ENCODE data around the gene CD163L1. TPM values are rescaled to one million over a fixed set of nuclear protein-coding genes. Genes with fewer than 3 reads are reported as not detected.

Gene CD163L1
- total and polyA plus RNA-seq, 2 of the 8 experiments (the other 6 are each of a cell fraction or from before 2014, with no cell fraction given) = 0.11 to 0.22 TPM

DNA sequence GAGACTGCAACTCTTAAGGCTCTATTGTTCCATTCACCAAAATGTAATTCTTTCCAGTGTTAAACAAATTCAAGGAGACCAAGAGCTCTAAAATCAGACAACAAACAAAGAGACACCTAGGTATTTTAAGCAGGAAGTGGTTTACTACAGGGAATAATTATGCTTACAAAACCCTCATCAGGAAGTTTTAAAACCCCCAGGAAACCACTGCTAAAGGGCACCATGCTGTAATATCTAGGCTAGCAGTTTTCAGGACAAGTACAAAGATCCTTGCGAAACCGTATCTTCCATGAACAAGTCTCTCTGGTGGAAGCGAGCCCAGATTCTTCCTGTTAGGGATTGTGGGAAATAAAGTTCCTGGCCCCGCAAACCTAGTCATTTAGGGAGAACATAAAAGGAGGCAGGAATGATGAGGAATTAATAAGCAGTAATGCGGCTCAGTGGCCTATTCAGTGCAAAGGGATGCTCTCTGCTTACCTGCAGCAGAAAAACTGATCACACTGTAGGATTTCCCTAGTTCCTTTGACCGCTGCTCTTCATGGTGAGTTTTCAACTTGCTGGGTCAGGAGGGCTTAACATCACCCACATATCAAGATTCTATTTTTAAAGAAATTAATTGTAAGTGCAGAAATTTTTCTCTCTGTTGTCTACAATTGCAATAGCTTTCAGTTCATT, 97.3 kb downstream of the CD163L1 start:
- CTCF ChIA-PET (ENCODE audit: partially characterized antibody) = interaction anchor here (0.6 kb wide), 1 partner anchor 89 kb away, joined by 3 read pairs; no protein-coding TSS in a partner anchor
- no peak overlapping the region for H3K18ac ChIP-seq (ENCODE audit: extremely low read depth, low read length)
- H4K5ac ChIP-seq (ENCODE audit: insufficient read length, low read depth, low read length) = no peak overlapping the region
- POLR2A ChIA-PET (ENCODE audit: partially characterized antibody) = no interaction called here
- no peaks in the 10 kb centered on the region for H3K4me1 ChIP-seq (replicated peaks in 1 of 4; ENCODE audit: control insufficient read depth in 3 of 4, insufficient read depth in 4 of 4, low read length in 3 of 4)
- DNase-seq (ENCODE audit: low read depth in 1 of 2, low spot score in 2 of 2) (no peak), FAIRE-seq (no peak)
- no peak overlapping the region for H3K27ac ChIP-seq (ENCODE audit: low read depth, low read length)
- H3K4me2 ChIP-seq (ENCODE audit: insufficient read depth in 1 of 2, low read depth in 2 of 2, low read length in 2 of 2) = no peak overlapping the region
- H2AK5ac ChIP-seq (ENCODE audit: low read depth, low read length) = no peak overlapping the region
- no peak overlapping the region for H4K8ac ChIP-seq (ENCODE audit: extremely low read depth, insufficient read depth, low read length)
- H3K23ac ChIP-seq (ENCODE audit: insufficient read length) = no peak overlapping the region
- no peak overlapping the region for H3K56ac ChIP-seq (replicated peaks; ENCODE audit: insufficient read length, low read depth, low read length)
- H4K20me1 ChIP-seq (replicated peaks in 1 of 2; ENCODE audit: control insufficient read depth in 1 of 2, insufficient read depth in 2 of 2, low read length in 2 of 2) = no peaks in the 10 kb centered on the region
- H3K14ac ChIP-seq (ENCODE audit: insufficient read length) = no peak overlapping the region
- no peak overlapping the region for H2BK120ac ChIP-seq (replicated peaks; ENCODE audit: low read depth, low read length)
- no peaks in the 10 kb centered on the region for H3K79me1 ChIP-seq (ENCODE audit: low read depth, low read length)
- H3K9me3 ChIP-seq (ENCODE audit: insufficient read depth in 2 of 2, low read depth in 1 of 2, low read length in 1 of 2) = peaks cover 14 to 27% of the 10 kb centered on the region in 2 experiments
- no peaks in the 10 kb centered on the region for H3K79me2 ChIP-seq (ENCODE audit: control insufficient read depth in 1 of 2, insufficient read depth in 2 of 2, low read length in 2 of 2)
- TF ChIP-seq YY1 (IDR thresholded peaks at IDR 0.05; ENCODE audit: low read depth, low read length) (no peak), TEAD4 (IDR thresholded peaks at IDR 0.05; ENCODE audit: low read depth, low read length) (no peak), GABPA (IDR thresholded peaks at IDR 0.05; ENCODE audit: borderline replicate concordance, insufficient read depth, low read length) (no peak), ASH2L (IDR thresholded peaks at IDR 0.05; ENCODE audit: low read length) (no peak), CBX5 (IDR thresholded peaks at IDR 0.05; ENCODE audit: low read depth, low read length) (no peak), FOSL1 (IDR thresholded peaks at IDR 0.05; ENCODE audit: insufficient read depth, low read depth, low read length) (no peak)
- TF ChIP-seq, protein P1, sequence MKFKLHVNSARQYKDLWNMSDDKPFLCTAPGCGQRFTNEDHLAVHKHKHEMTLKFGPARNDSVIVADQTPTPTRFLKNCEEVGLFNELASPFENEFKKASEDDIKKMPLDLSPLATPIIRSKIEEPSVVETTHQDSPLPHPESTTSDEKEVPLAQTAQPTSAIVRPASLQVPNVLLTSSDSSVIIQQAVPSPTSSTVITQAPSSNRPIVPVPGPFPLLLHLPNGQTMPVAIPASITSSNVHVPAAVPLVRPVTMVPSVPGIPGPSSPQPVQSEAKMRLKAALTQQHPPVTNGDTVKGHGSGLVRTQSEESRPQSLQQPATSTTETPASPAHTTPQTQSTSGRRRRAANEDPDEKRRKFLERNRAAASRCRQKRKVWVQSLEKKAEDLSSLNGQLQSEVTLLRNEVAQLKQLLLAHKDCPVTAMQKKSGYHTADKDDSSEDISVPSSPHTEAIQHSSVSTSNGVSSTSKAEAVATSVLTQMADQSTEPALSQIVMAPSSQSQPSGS (IDR thresholded peaks at IDR 0.05; ENCODE audit: low read length) = no peak
- no peak overlapping the region for H2BK12ac ChIP-seq (ENCODE audit: low read depth, low read length)
- H2AFZ ChIP-seq (ENCODE audit: low read length) = peak overlapping the region; percentile 12; the same call in 1 of the 2 replicates
- H2BK15ac ChIP-seq (ENCODE audit: low read length) = no peak overlapping the region
- WGBS, 2 experiments (ENCODE audit: extremely low coverage in 1 of 2, insufficient coverage in 1 of 2, insufficient read length in 1 of 2, insufficient replicate concordance in 2 of 2, low coverage in 1 of 2, low lambda C conversion rate in 2 of 2, missing lambda C conversion rate in 1 of 2) = 86% methylated on average over 6 of the region's 6 CpGs; no CpG with 5 or more reads in 1 of the 2 experiments
- no peak overlapping the region for H2BK5ac ChIP-seq (ENCODE audit: low read depth, low read length)
- H3K27me3 ChIP-seq (replicated peaks in 1 of 4; ENCODE audit: control insufficient read depth in 3 of 4, extremely low read depth in 1 of 4, insufficient read depth in 3 of 4, low read length in 3 of 4) = no peaks in the 10 kb centered on the region
- no peak overlapping the region for H2BK20ac ChIP-seq (ENCODE audit: low read length)
- no peak overlapping the region for H3K4ac ChIP-seq (replicated peaks; ENCODE audit: insufficient read length, low read depth, low read length)
- no peak overlapping the region for H3K9ac ChIP-seq (replicated peaks in 1 of 4; ENCODE audit: extremely low read depth in 1 of 4, low read depth in 3 of 4, low read length in 3 of 4)
- H3K4me3 ChIP-seq (ENCODE audit: extremely low read depth in 1 of 4, insufficient read depth in 2 of 4, low read depth in 3 of 4, low read length in 4 of 4) = no peak overlapping the region
- H3K36me3 ChIP-seq (ENCODE audit: control insufficient read depth in 2 of 4, insufficient read depth in 4 of 4, low read length in 3 of 4) = peaks cover 0 to 7% (median 0%) of the 10 kb centered on the region in 4 experiments; a peak in 1 of 8 replicates
- H4K91ac ChIP-seq (replicated peaks; ENCODE audit: insufficient read length, low read length) = no peak overlapping the region
- no peaks in the 10 kb centered on the region for H3K23me2 ChIP-seq (ENCODE audit: low read depth, low read length)
